GM19238 (cell line): ENCODE measurements around the gene TMEM150B.

Source experiments
- DNase-seq: peaks from one replicate; pipeline ENCODE4 v3.0.0; 2011; ENCODE audit warnings: low spot score; ENCODE audit not compliant: insufficient read length

The TMEM150B gene

GRCh38 chr19:55325172-55325571 is at the start of gene TMEM150B:
TSS of gene TMEM150B (minus strand) at chr19:55325341. CDS start at chr19:55321036, 4,305 bp downstream.
- no peak for DNase-seq

- DNase-seq, result no peak
Observed at GRCh38 chr19:55373993-55374757, 49.0 kb upstream of the TMEM150B start.

- DNase-seq, result no peak
Observed at GRCh38 chr19:55373306-55373992, 48.3 kb upstream of the TMEM150B start.

- no peak for DNase-seq
Observed at GRCh38 chr19:55372316-55373081, 47.4 kb upstream of the TMEM150B start.

GRCh38 chr19:55370305-55370988 is 45.3 kb upstream of the TMEM150B start, which contains the start of gene IL11:
TSS of gene IL11 (minus strand) at chr19:55370463. CDS start at chr19:55370310, 153 bp downstream.
- no peak for DNase-seq

GRCh38 chr19:55369653-55370304 is 44.6 kb upstream of the TMEM150B start:
- DNase-seq, result peak; percentile 64

GRCh38 chr19:55368701-55369563 is 43.8 kb upstream of the TMEM150B start:
- no peak for DNase-seq

GRCh38 chr19:55368106-55368505 is 43.0 kb upstream of the TMEM150B start:
- DNase-seq, result no peak

- no peak for DNase-seq
Observed at GRCh38 chr19:55366790-55367189, 41.6 kb upstream of the TMEM150B start.

GRCh38 chr19:55365964-55366363 is 40.8 kb upstream of the TMEM150B start:
- no peak for DNase-seq

GRCh38 chr19:55365245-55365644 is 40.1 kb upstream of the TMEM150B start:
- no peak for DNase-seq

GRCh38 chr19:55362990-55363716 is 38.0 kb upstream of the TMEM150B start, which contains the start of gene GARIN5B:
TSS of gene GARIN5B (minus strand) at chr19:55363260. CDS start at chr19:55363066, 194 bp downstream.
- no peak for DNase-seq

GRCh38 chr19:55362174-55362989 is 37.2 kb upstream of the TMEM150B start:
- DNase-seq, result no peak

GRCh38 chr19:55360902-55361301 is 35.8 kb upstream of the TMEM150B start:
- DNase-seq, result no peak

GRCh38 chr19:55358943-55359908 is 34.1 kb upstream of the TMEM150B start:
- no peak for DNase-seq

- DNase-seq, result no peak
Observed at GRCh38 chr19:55358493-55358892, 33.4 kb upstream of the TMEM150B start.

- DNase-seq, result no peak
Observed at GRCh38 chr19:55355213-55355821, 30.2 kb upstream of the TMEM150B start.
